Osteoblast (primary cell): Measurements from ENCODE around the gene KLHL25. TPM values are rescaled to one million over a fixed set of nuclear protein-coding genes. Genes with fewer than 3 reads are reported as not detected.

Experiments
- DNase-seq: peaks from one replicate; pipeline ENCODE4 v3.0.0; 2011; ENCODE audit warnings: low spot score, mixed read lengths; ENCODE audit not compliant: insufficient read length; ENCODE audit errors: missing footprints
- H2AFZ ChIP-seq: 2 replicates; pipeline ENCODE4 v1.6.0; 2011; ENCODE audit warnings: mild to moderate bottlenecking, low read length
- H3K27ac ChIP-seq: 2 replicates; pipeline ENCODE4 v1.5.1; 2011; ENCODE audit warnings: mild to moderate bottlenecking, low read depth, low read length, moderate library complexity
- H3K27me3 ChIP-seq: 2 replicates; pipeline ENCODE4 v1.6.0; 2012; ENCODE audit warnings: mild to moderate bottlenecking, control low read depth, inconsistent platforms, low read length, moderate library complexity; ENCODE audit not compliant: insufficient read depth
- H3K36me3 ChIP-seq: 2 replicates; pipeline ENCODE4 v1.5.1; 2011; ENCODE audit warnings: mild to moderate bottlenecking, low read length, control low read depth, moderate library complexity; ENCODE audit not compliant: insufficient read depth
- H3K4me1 ChIP-seq: 2 replicates; pipeline ENCODE4 v1.5.1; 2011; ENCODE audit warnings: mild to moderate bottlenecking, low read length, control low read depth, moderate library complexity; ENCODE audit not compliant: insufficient read depth
- H3K4me2 ChIP-seq: 2 replicates; pipeline ENCODE4 v1.6.0; 2011; ENCODE audit warnings: mild to moderate bottlenecking, low read length; ENCODE audit not compliant: insufficient read depth
- H3K4me3 ChIP-seq: fragments of 200-600 bp; sonication (generic); 3 replicates; pipeline ENCODE4 v1.5.1; 2012; ENCODE audit warnings: mild to moderate bottlenecking, low read length, inconsistent platforms; ENCODE audit not compliant: insufficient read depth
- H3K79me2 ChIP-seq: 2 replicates; pipeline ENCODE4 v1.6.0; 2012; ENCODE audit warnings: mild to moderate bottlenecking, low read length, control low read depth, inconsistent platforms; ENCODE audit not compliant: insufficient read depth
- H3K9me3 ChIP-seq: 2 replicates; pipeline ENCODE4 v1.5.1; 2011; ENCODE audit warnings: low read depth, low read length, control low read depth
- H4K20me1 ChIP-seq: 2 replicates; pipeline ENCODE4 v1.6.0; 2012; ENCODE audit warnings: mild to moderate bottlenecking, low read length, control low read depth; ENCODE audit not compliant: insufficient read depth
- CTCF ChIP-seq: IDR thresholded peaks from 2 replicates; pipeline ENCODE4 v1.5.1; 2011; ENCODE audit warnings: mild to moderate bottlenecking, low read depth, low read length, moderate library complexity; ENCODE audit errors: extremely low read depth
- total RNA-seq: library from RNA; depleted of rRNA; stranded (reverse); fragments of >200 nt; gene quantifications from 2 replicates; pipeline ENCODE4 v1.2.3, GENCODE V29; 2012

KLHL25 gene
- total RNA-seq, 1 donor = 4.3 TPM

- H3K4me1 ChIP-seq = peaks cover 18% of the 10 kb centered on the region
- peak; percentile 61 for DNase-seq
- peaks cover 3% of the 10 kb centered on the region for H3K36me3 ChIP-seq
- no peak overlapping the region for H2AFZ ChIP-seq
- H3K27ac ChIP-seq = no peak overlapping the region
- no peak for TF ChIP-seq CTCF
- no peaks in the 10 kb centered on the region for H3K9me3 ChIP-seq
- peaks cover 41% of the 10 kb centered on the region for H4K20me1 ChIP-seq
- H3K4me3 ChIP-seq = no peak overlapping the region
- H3K79me2 ChIP-seq = peaks cover 20% of the 10 kb centered on the region
- no peaks in the 10 kb centered on the region for H3K27me3 ChIP-seq
- no peak overlapping the region for H3K4me2 ChIP-seq
These were observed 28.5 kb downstream of the KLHL25 start for GRCh38 chr15:85766001-85766831.

- DNase-seq = peak; percentile 99
- H3K4me2 ChIP-seq = no peak overlapping the region
These were observed 30.0 kb downstream of the KLHL25 start for GRCh38 chr15:85764649-85765277.

GRCh38 chr15:85763673-85764633 is 30.8 kb downstream of the KLHL25 start:
- Histone ChIP-seq H3K36me3 (no peaks in the 10 kb centered on the region), H3K27ac (no peak overlapping the region), H3K27me3 (no peaks in the 10 kb centered on the region), H3K9me3 (no peaks in the 10 kb centered on the region), H3K4me3 (no peak overlapping the region), H2AFZ (peak overlapping the region; percentile 33), H4K20me1 (peaks cover 34% of the 10 kb centered on the region), H3K4me2 (no peak overlapping the region), H3K79me2 (peaks cover 13% of the 10 kb centered on the region), H3K4me1 (peaks cover 10% of the 10 kb centered on the region)
- peak; percentile 72 for DNase-seq
- no peak for TF ChIP-seq CTCF

More at GRCh38 chr15:85764649-85765277, 30.0 kb downstream of the KLHL25 start:
- no peak overlapping the region for H3K4me3 ChIP-seq
- peaks cover 13% of the 10 kb centered on the region for H3K79me2 ChIP-seq
- TF ChIP-seq CTCF = no peak
- no peak overlapping the region for H3K27ac ChIP-seq
- H3K27me3 ChIP-seq = no peaks in the 10 kb centered on the region
- H3K9me3 ChIP-seq = no peaks in the 10 kb centered on the region
- H4K20me1 ChIP-seq = peaks cover 36% of the 10 kb centered on the region
- no peak overlapping the region for H2AFZ ChIP-seq
- peaks cover 3% of the 10 kb centered on the region for H3K36me3 ChIP-seq
- H3K4me1 ChIP-seq = peaks cover 10% of the 10 kb centered on the region
